ENCODE measurements around the gene KATNIP.
A peak's percentile ranks its signal among the peaks of the same experiment; 100 is the strongest.
"Not testable (repeated sequence)": the region's sequence is repeated elsewhere in the genome, so short reads cannot be mapped to it uniquely, and the experiment has no call there.

The KATNIP gene

DNA sequence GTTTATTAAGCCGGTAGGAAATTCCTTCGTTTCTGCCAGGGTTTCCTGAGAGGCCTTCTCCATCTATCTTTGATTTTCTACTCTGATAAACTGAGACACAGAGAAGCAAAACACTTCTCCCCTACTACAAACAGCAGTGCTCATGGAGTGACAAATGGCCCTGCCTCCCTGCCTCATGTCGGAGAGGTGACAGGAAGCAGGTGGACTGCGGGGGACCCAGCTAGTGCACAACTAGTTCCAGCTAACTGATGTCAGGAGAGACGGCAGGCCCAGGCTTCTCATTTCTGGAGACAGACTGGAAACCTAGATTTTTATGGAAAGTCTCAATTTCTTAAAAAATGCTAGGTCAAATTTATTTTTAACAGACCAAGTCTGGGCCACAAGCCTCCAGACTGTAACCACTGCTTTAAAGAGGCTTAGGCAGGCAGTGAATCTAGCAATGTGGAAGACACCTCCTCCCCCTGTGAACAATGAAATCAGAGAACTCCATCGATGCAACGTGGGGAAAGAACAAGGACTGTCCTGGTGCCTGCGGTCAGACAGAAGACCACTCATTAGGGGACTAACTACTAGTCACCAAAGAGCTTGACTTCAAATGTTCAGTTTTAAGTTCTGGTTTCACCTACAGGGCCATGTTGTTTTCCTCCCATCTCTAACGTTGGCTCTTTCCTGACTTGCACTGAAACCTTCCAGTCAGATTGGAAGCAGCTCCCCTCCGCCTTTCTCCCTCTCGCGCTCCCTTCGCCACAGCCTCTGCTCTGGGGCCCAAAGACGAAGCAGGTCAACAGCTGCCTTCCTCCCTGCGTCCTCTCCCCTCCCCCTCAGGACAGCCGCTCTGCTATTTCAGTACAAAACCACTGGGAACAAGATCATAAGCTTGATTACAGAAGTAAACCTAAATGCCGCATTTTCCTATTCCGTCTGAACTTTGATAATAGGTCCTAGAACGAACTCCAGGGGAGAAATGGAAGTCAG lies 17.8 kb upstream of the KATNIP start:
- Histone ChIP-seq H3K4me3 (no peak overlapping the region), H3K27ac (no peak overlapping the region)

GRCh38 chr16:27534256-27534655 lies 15.7 kb upstream of the KATNIP start:
- H3K27ac ChIP-seq = no peak overlapping the region
- no peak overlapping the region for H3K4me3 ChIP-seq

GRCh38 chr16:27538528-27538927 lies 11.4 kb upstream of the KATNIP start:
- H3K27ac ChIP-seq = no peak overlapping the region
- H3K4me3 ChIP-seq = no peak overlapping the region

DNA sequence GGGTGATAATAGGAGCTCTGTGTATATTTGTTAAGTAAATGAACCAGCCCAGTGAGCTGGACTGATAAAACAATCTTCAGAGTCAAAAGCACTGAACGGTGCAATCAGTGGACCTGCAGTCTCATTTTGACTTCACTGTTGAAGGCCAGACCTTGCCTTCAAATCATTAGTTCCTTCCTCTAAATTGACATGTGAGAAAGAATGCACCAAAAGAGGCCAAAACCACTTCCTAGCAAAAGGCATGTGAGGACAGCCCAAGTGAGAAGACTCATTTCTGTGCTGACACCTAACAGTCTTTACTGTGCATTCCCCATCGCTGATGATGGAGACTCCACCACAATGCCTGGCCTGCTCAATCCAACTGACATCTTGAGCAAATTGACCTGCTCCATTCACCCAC lies 10.8 kb upstream of the KATNIP start:
- Histone ChIP-seq H3K4me3 (no peak overlapping the region), H3K27ac (no peak overlapping the region)

- Histone ChIP-seq H3K27ac (no peak overlapping the region), H3K4me3 (no peak overlapping the region)
Observed at GRCh38 chr16:27539636-27540035, 10.3 kb upstream of the KATNIP start.

DNA sequence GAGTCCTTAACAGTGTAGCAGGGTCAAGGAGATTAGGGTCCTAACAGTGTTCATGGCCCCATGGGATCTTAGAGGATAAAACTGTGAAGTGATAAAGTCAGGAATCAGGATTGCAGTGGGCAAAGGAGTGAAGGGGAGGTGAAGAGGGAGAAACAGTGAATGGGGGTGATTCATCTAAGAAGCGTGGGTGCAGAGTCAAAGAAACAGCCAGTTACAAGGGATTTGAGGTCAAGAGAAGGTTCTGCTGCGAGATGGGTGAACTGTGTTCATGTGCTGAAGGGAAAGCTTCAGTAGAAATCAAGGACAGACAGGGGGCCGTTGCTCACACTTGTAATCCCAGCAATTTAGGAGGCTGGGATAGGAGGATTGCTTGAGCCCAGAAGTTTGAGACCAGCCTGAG lies 6.1 kb upstream of the KATNIP start:
- Histone ChIP-seq H3K4me3 (no peak overlapping the region), H3K27ac (no peak overlapping the region)

DNA sequence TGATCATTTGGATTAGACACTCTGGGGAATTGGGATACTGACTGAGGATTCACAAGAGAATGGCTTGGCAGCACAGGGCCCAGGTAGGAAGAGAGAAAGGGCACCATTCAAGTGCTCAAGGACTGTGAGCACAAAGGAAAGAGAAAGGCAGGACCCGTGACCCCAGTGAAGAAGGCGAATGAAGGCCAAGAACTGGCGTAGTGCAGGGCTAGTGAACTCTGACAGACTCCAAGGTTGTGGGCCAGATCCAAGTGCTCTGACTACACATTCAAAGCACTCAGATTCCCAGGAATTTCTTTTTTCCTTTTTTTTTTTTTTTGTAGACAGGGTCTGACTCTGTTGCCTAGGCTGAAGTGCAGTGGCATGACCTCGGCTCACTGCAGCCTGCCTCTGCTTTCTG lies 5.3 kb upstream of the KATNIP start:
- Histone ChIP-seq H3K4me3 (no peak overlapping the region), H3K27ac (no peak overlapping the region)

DNA sequence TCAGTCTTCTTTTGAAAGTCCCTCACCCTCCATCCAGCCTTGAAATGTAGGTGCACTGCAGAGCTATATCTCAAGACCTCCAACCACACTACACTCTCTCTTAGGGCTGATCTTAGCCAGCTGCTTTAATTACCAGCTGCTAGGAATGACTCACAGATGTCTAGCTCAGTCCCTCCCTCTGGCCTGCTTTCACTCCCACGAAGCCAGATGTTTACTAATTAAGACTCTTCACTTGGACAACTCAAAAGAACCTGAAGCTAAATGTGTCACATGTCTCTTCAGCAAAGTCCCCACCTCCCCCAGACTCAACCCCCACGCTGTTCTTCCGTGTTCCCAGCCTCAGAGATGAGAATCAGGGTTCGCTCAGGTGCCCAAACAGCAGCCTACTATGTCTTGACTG lies 2.8 kb upstream of the KATNIP start:
- Histone ChIP-seq H3K27ac (peak overlapping the region in 17 of 21 experiments; percentile 13 to 71 (median 47)), H3K4me3 (peak overlapping the region in 1 of 7 experiments; percentile 8)

- Histone ChIP-seq H3K27ac (peak overlapping the region in 14 of 21 experiments; percentile 9 to 71 (median 48)), H3K4me3 (peak overlapping the region in 1 of 7 experiments; percentile 92)
Observed at GRCh38 chr16:27547851-27548250, 2.1 kb upstream of the KATNIP start.

- Histone ChIP-seq H3K4me3 (peak overlapping the region; percentile 62 to 99 (median 82)), H3K27ac (peak overlapping the region; percentile 54 to 93 (median 86))
Observed at GRCh38 chr16:27549464-27549745, 539 bp upstream of the KATNIP start.

- Histone ChIP-seq H3K27ac (peak overlapping the region in 17 of 21 experiments; percentile 75 to 92 (median 87)), H3K4me3 (peak overlapping the region; percentile 62 to 99 (median 82))
Observed at GRCh38 chr16:27550582-27550920, 607 bp downstream of the KATNIP start.

DNA sequence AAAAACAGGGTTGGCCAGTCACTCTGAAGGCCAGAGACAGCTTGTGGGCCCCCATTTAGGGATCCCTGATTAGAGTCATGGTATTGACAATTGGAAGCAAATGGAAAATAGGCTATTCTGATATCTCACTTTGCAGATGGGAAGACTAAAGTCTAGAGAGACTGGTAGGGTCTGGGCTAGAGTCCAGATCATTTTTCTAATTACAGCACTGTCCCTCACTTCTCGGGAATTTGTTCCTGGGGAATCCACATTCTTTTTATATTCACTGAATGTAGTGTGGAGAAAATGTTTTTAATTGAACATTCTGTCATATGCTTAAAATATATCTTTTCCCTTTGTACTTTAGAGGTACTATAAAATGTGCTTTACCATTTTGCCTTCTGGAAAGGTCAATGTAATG lies 1.1 kb downstream of the KATNIP start:
- H3K4me3 ChIP-seq = peak overlapping the region in 2 of 7 experiments; percentile 89 to 92
- H3K27ac ChIP-seq = peak overlapping the region in 3 of 21 experiments; percentile 89

DNA sequence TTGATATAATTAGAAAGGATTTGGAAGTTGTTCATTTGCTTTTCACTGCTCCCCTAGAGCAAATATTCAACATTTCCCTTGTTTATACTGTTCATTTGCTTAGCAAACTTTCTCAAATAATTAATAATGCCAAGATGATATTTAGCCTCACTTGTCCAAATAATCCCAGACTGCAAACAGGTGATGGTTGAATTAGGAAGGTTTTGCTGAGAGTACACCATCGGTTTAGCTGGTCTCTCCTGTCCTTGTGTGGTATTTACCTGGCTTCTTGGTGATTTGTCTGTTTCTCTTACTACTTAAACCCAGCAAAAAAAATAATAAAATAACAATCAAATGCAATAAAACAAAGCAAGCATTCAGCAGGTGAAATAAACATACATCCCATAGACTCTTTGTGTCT lies 6.5 kb downstream of the KATNIP start:
- H3K27ac ChIP-seq = no peak overlapping the region
- no peak overlapping the region for H3K4me3 ChIP-seq

DNA sequence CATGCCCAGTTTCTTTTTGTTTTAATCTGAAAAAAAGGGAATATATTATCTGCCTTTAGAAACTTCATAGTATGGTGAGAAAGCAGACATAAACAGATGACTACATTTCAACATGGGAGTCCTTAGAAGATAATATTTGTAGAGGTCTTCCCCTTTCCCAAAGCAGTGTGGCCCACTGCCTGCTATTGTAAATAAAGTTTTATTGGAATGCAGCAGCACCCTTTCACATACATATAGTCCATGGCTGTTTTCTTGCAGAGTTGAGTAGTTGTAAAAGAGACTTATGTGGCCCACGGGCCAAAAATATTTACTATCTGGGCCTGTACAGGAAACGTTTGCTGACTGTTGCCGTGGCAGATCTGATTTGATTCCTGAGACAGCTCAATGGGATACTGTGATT lies 8.5 kb downstream of the KATNIP start:
- Histone ChIP-seq H3K4me3 (no peak overlapping the region), H3K27ac (no peak overlapping the region)

DNA sequence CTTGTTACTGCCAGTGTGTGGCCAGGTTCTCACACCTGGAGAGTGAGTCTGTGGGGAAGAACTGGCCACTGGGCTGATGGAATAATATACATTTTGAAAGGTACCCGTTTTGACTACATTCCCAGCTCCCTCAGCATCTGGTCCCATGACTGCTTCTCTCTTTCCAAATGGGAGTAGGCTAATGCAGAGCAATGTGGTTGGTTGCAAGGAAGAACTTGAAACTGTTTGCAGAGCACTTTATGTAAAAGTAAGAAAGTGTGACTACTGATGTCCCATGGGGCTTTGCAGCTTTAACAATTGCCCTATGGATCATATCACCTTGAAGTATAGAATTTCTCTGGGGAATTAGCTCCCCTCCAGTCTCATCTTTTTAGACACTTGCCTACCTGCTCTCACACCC lies 9.0 kb downstream of the KATNIP start:
- H3K27ac ChIP-seq = no peak overlapping the region

DNA sequence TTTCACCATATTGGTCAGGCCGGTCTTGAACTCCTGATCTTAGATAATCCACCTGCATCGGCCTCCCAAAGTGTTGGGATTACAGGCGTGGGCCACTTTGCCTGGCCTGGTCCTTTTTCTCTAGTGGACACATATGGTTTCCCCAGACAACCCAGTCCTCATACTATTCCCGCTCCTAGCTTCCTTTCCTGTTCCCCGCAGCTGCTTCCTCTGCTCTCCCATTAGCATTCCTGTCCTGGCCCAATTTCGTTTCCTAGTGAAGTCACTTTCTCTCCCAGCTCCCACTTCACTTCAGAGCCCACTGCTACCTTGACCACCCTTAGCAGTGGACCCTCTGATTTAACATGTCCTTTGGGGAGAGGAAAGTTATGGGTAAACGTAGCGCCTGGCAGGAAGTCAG lies 11.3 kb downstream of the KATNIP start:
- Histone ChIP-seq H3K27ac (no peak overlapping the region), H3K4me3 (no peak overlapping the region)

More for the DNA sequence above, 9.0 kb downstream of the KATNIP start:
- H3K4me3 ChIP-seq = no peak overlapping the region

DNA sequence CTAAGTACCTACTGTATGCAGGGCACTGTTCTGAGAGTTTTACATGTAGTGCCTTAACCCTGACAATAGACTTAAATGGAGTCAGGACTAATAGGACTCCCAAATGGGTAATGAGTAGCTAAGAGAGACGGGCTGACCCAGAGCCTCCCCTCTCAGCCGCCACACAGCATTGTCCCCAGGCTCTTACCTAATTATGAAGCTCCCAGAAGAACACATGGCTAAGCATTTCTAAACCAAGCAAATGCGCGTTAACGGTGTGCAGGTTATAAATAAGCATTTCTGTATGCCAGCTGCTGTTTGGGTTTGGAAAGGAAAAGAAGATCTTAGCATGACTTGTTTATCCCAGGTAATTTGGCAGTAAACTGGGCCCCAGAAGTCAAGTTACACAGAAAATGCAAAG lies 14.3 kb downstream of the KATNIP start:
- no peak overlapping the region for H3K27ac ChIP-seq
- no peak overlapping the region for H3K4me3 ChIP-seq

GRCh38 chr16:27566417-27566816 lies 16.5 kb downstream of the KATNIP start:
- H3K4me3 ChIP-seq = no peak overlapping the region
- H3K27ac ChIP-seq = no peak overlapping the region

DNA sequence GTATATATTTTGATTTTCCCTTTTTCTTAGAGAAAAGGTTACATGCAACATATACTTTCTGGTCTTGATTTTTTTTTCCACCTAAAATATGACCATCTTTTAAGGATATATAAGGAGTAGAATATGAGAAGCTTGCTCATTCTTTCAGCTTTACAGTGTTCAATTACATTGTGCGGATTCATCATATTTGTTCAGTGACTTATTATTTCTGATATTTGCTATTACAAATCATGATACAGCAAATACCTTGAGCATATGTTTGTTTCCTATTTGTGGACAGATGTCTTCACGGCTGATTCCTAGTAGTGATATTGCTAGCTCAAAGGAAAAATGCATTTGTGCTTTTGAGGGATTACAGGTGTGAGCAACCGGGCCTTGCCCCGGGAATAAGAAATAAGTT lies 18.1 kb downstream of the KATNIP start:
- Histone ChIP-seq H3K27ac (no peak overlapping the region), H3K4me3 (no peak overlapping the region)

GRCh38 chr16:27570986-27571385 lies 21.0 kb downstream of the KATNIP start:
- H3K27ac ChIP-seq = peak overlapping the region in 3 of 21 experiments; percentile 29 to 54 (median 48)
- H3K4me3 ChIP-seq = not testable (repeated sequence)

DNA sequence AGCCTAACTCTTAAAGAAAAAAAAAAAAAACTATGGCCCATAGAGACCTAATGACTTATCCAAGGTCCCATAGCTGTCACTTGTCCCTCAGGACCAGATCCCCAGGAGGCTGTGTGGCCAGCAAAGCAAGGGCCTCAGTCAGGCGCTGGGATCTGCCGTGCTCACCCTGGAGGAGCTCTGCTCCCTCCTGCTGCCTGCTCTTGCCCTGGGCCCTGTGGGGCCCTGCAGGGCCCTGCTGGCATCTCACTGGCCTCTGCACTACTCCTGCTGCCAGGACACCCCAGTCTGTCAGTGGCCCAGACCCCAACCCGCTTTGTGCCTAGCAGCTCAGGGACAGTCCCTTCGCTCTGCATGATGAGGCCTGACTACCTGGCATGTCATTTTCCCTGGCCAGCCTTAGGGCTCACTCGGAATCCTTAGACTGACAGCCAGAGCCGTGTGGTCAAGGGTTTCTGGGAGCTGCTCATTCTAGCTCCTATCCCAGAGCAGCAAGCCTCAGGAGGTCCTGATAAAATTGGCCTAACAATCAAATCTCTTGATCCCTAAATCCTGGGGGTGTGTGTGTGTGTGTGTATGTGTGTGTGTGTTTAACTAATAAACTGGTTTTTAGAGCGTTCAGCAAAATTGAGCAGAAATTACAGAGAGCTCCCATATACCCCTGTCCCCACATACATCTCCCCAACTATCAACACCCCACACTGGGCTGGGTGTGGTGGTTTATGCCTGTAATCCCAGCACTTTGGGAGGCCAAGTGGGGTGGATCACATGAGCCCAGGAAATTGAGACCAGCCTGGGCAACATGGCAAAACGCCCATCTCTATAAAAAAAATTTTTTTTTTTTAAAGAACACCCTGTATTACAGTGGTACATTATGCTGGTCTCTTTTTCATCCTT lies 21.7 kb downstream of the KATNIP start:
- Histone ChIP-seq H3K4me3 (no peak overlapping the region), H3K27ac (peak overlapping the region in 11 of 21 experiments; percentile 14 to 54 (median 29))

Measured in skin epidermis (tissue), 12 donors.